Lung (tissue), 12 donors: Measurements from ENCODE around the gene ATP2B2. TPM values are rescaled to one million over a fixed set of nuclear protein-coding genes. Genes with fewer than 3 reads are reported as not detected.

Experiments used
- ATAC-seq: fragments of 200-7000 bp; cut with Tn5 transposase; one replicate; pipeline ENCODE4 v1.9.1; 2020; ENCODE audit warnings: moderate number of reproducible peaks; ENCODE audit not compliant: insufficient read depth, low FRiP score
- DNase-seq, 3 donors: peaks; one replicate each; pipeline ENCODE4 v3.0.0-alpha.2; 2013 to 2017
- H3K27ac ChIP-seq, 2 donors: one replicate each; pipeline ENCODE4 v1.5.1; 2013; ENCODE audit warnings: mild to moderate bottlenecking in 2 of 2, moderate library complexity in 2 of 2, control low read depth in 1 of 2, inconsistent platforms in 1 of 2, low read depth in 1 of 2, low read length in 1 of 2
- H3K27me3 ChIP-seq, 3 donors: one replicate each; pipeline ENCODE4 v1.5.1; 2013; ENCODE audit warnings: low read length in 2 of 3; ENCODE audit not compliant: control insufficient read depth in 3 of 3, insufficient read depth in 3 of 3
- H3K36me3 ChIP-seq, 4 donors: one replicate each; pipeline ENCODE4 v1.5.1; 2013; ENCODE audit warnings: low read length in 4 of 4, mild to moderate bottlenecking in 1 of 4, moderate library complexity in 1 of 4; ENCODE audit not compliant: control insufficient read depth in 4 of 4, insufficient read depth in 4 of 4
- H3K4me1 ChIP-seq, 5 donors: one replicate each; pipeline ENCODE4 v1.5.1; 2013; ENCODE audit warnings: low read length in 5 of 5, mild to moderate bottlenecking in 2 of 5, moderate library complexity in 1 of 5; ENCODE audit not compliant: control insufficient read depth in 5 of 5, insufficient read depth in 5 of 5
- H3K4me3 ChIP-seq: one replicate; pipeline ENCODE4 v1.5.1; 2013; ENCODE audit warnings: mild to moderate bottlenecking, control low read depth, moderate library complexity
- H3K9ac ChIP-seq, 2 donors: one replicate each; pipeline ENCODE4 v1.5.1; 2013; ENCODE audit warnings: low read length in 2 of 2, control low read depth in 1 of 2; ENCODE audit not compliant: insufficient read depth in 1 of 2
- H3K9me3 ChIP-seq, 4 donors: one replicate each; pipeline ENCODE4 v1.5.1; 2013; ENCODE audit warnings: low read length in 3 of 4, mild to moderate bottlenecking in 1 of 4, moderate library complexity in 1 of 4; ENCODE audit not compliant: control insufficient read depth in 4 of 4, insufficient read depth in 3 of 4
- CTCF ChIP-seq: IDR thresholded peaks from 2 replicates; pipeline ENCODE4 v1.5.1; 2012; ENCODE audit warnings: mild to moderate bottlenecking; ENCODE audit errors: control extremely low read depth, extremely low read depth
- WGBS, 2 donors: extraction: QIAGEN DNeasy Blood & Tissue Kit; methylation state at CpG; one replicate each; pipeline ENCODE4 v1.1.7; 2013; 5-methylcytosine and 5-hydroxymethylcytosine counted together
- polyA plus RNA-seq, 2 donors: library from polyadenylated mRNA; stranded (reverse); fragments of 200-250 nt; gene quantifications; one replicate each; pipeline ENCODE4 v1.2.1, GENCODE V29; 2013
- total RNA-seq, 2 donors: library from RNA; depleted of rRNA in 1 of 2; stranded (reverse); fragments of >200 nt in 1 of 2; gene quantifications; one replicate each; pipeline ENCODE4 v1.2.1, GENCODE V29; 2014 to 2021
- donor health status: control.
- donor health status: control.
- donor health status: Bipolar disorder and iron deficiency.
- donor health status: healthy.
- donor health status: DM: yes; HTN: yes; CAD: no.

Gene ATP2B2
- total and polyA plus RNA-seq, 4 donors = 0.06 TPM; not detected in 3

- ATAC-seq = no peak
- no peak for DNase-seq
- WGBS, 2 donors = 76 to 85% methylated on average over 8 of the region's 8 CpGs
- Histone ChIP-seq H3K4me3 (no peak overlapping the region), H3K9ac (no peak overlapping the region), H3K9me3 (no peaks in the 10 kb centered on the region), H3K27me3 (no peaks in the 10 kb centered on the region), H3K36me3 (peaks cover 42 to 64% (median 46%) of the 10 kb centered on the region in 4 donors), H3K27ac (no peak overlapping the region), H3K4me1 (peaks cover 0 to 2% (median 0%) of the 10 kb centered on the region in 5 donors)
- no peak for TF ChIP-seq CTCF
Observed at GRCh38 chr3:10303785-10304184, 201.6 kb downstream of the ATP2B2 start.

DNA sequence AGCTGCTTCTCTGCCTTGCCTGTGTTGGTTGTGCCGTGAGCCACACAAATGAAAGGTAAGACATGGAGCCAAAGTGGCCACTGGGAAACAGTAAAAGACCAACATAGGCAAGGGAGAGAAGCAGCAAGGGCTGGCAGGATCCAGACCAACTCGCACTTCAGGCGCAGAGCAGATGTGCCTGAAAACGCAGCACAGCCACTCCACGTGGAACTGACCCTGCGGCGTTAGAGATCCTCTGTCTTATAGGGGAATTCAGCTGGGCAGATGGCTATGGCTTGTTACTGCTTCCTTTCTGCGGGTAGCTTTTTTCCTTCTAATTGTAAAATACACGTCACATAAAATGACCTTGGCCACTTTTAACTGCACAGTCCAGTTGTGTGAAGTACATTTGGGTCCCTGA is 202.3 kb downstream of the ATP2B2 start:
- Histone ChIP-seq H3K9me3 (no peaks in the 10 kb centered on the region), H3K4me1 (peaks cover 0 to 2% (median 0%) of the 10 kb centered on the region in 5 donors), H3K27me3 (no peaks in the 10 kb centered on the region), H3K27ac (no peak overlapping the region), H3K4me3 (no peak overlapping the region), H3K36me3 (peaks cover 41 to 64% (median 46%) of the 10 kb centered on the region in 4 donors), H3K9ac (no peak overlapping the region)
- DNase-seq = no peak
- ATAC-seq = no peak
- 94 to 98% methylated on average over 9 of the region's 9 CpGs for WGBS, 2 donors
- no peak for TF ChIP-seq CTCF

- Histone ChIP-seq H3K4me1 (peaks cover 0 to 2% (median 0%) of the 10 kb centered on the region in 5 donors), H3K27me3 (no peaks in the 10 kb centered on the region), H3K36me3 (peaks cover 32 to 54% (median 32%) of the 10 kb centered on the region in 4 donors), H3K27ac (no peak overlapping the region), H3K9ac (no peak overlapping the region), H3K4me3 (no peak overlapping the region), H3K9me3 (no peaks in the 10 kb centered on the region)
- DNase-seq = no peak
- ATAC-seq = no peak
- TF ChIP-seq CTCF = no peak
- WGBS, 2 donors = 90 to 93% methylated on average over 9 of the region's 9 CpGs
Observed at GRCh38 chr3:10300087-10300486, 205.3 kb downstream of the ATP2B2 start.

GRCh38 chr3:10299679-10300078 is 205.7 kb downstream of the ATP2B2 start:
- H3K4me1 ChIP-seq = peaks cover 0 to 2% (median 0%) of the 10 kb centered on the region in 5 donors
- no peaks in the 10 kb centered on the region for H3K27me3 ChIP-seq
- peaks cover 27 to 50% (median 28%) of the 10 kb centered on the region in 4 donors for H3K36me3 ChIP-seq
- DNase-seq (no peak), ATAC-seq (no peak)
- no peak overlapping the region for H3K4me3 ChIP-seq
- 59 to 69% methylated on average over 6 of the region's 6 CpGs for WGBS, 2 donors
- no peaks in the 10 kb centered on the region for H3K9me3 ChIP-seq
- no peak overlapping the region for H3K27ac ChIP-seq
- H3K9ac ChIP-seq = no peak overlapping the region
- no peak for TF ChIP-seq CTCF
